MG63 (cell line): ENCODE data around the gene RCOR2. TPM values are rescaled to one million over a fixed set of nuclear protein-coding genes. Genes with fewer than 3 reads are reported as not detected.
A peak's percentile ranks its signal among the peaks of the same experiment; 100 is the strongest.
"Not testable (repeated sequence)": the region's sequence is repeated elsewhere in the genome, so short reads cannot be mapped to it uniquely, and the experiment has no call there.

Experiments used
- DNase-seq: peaks from one replicate; pipeline ENCODE4 v3.0.0-alpha.2; 2020
- H3K27me3 ChIP-seq: fragments of 250-450 bp; sonication (Bioruptor Pico); 2 replicates; pipeline ENCODE4 v1.5.1; 2020; ENCODE audit warnings: mild to moderate bottlenecking, moderate library complexity
- H3K36me3 ChIP-seq: fragments of 250-450 bp; sonication (Bioruptor Pico); 2 replicates; pipeline ENCODE4 v1.5.1; 2020; ENCODE audit warnings: mild to moderate bottlenecking, moderate library complexity
- H3K4me3 ChIP-seq: fragments of 250-450 bp; sonication (Bioruptor Pico); 2 replicates; pipeline ENCODE4 v1.5.1; 2020; ENCODE audit warnings: mild to moderate bottlenecking, moderate library complexity
- H3K9me3 ChIP-seq: fragments of 250-450 bp; sonication (Bioruptor Pico); 2 replicates; pipeline ENCODE4 v1.5.1; 2020; ENCODE audit warnings: mild to moderate bottlenecking, moderate library complexity
- total RNA-seq: library from RNA; depleted of rRNA; stranded (reverse); fragments of >200 nt; shearing (Covaris generic); gene quantifications from 2 replicates; pipeline ENCODE4 v1.2.3, GENCODE V29; 2014; ENCODE audit warnings: low replicate concordance

The RCOR2 gene
- total RNA-seq, 1 experiment from 2014 or later = 0.03 TPM

GRCh38 chr11:63876616-63877015 lies 40.3 kb downstream of the RCOR2 start:
- DNase-seq = no peak
- Histone ChIP-seq H3K4me3 (no peak overlapping the region), H3K27me3 (no peaks in the 10 kb centered on the region), H3K36me3 (peaks cover 6% of the 10 kb centered on the region; the same call in 1 of the 2 replicates), H3K9me3 (no peaks in the 10 kb centered on the region)

DNA sequence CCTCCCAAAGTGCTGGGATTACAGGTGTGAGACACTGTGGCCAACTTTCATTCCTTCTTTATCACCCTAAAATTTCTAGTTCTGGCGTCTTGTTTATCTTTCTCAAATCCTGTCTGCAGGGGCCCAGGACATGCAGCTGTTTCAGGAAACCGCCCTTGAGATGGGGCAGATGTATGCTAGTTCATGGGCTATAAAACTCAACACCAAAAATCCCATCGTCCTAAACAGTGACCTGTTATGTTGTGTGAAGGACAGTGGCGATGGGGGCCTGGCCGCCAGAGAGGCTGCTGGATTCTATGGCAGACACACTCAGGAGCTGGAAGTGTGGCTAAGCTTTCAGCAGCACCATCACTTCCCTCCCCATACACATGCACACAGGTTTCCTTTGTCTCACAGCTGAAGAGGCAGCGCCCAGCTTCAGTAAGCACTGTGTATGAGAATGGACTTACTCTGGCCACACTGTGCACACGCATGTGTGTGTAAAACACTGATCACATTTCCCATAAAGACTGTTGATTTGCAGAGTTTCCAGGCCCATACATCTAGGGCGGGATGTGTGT lies 41.4 kb downstream of the RCOR2 start:
- Histone ChIP-seq H3K36me3 (peaks cover 6% of the 10 kb centered on the region; the same call in 1 of the 2 replicates), H3K4me3 (no peak overlapping the region), H3K9me3 (no peaks in the 10 kb centered on the region), H3K27me3 (no peaks in the 10 kb centered on the region)
- no peak for DNase-seq

GRCh38 chr11:63874511-63874910 lies 42.5 kb downstream of the RCOR2 start:
- no peaks in the 10 kb centered on the region for H3K27me3 ChIP-seq
- no peak overlapping the region for H3K4me3 ChIP-seq

GRCh38 chr11:63873311-63873710 lies 43.7 kb downstream of the RCOR2 start:
- DNase-seq = no peak
- no peaks in the 10 kb centered on the region for H3K27me3 ChIP-seq
- H3K4me3 ChIP-seq = no peak overlapping the region
- no peaks in the 10 kb centered on the region for H3K9me3 ChIP-seq
- H3K36me3 ChIP-seq = peaks cover 7% of the 10 kb centered on the region

More at GRCh38 chr11:63874511-63874910, 42.5 kb downstream of the RCOR2 start:
- no peaks in the 10 kb centered on the region for H3K9me3 ChIP-seq
- H3K36me3 ChIP-seq = peaks cover 6% of the 10 kb centered on the region; the same call in 1 of the 2 replicates
- DNase-seq = no peak

- Histone ChIP-seq H3K4me3 (no peak overlapping the region), H3K36me3 (peaks cover 7% of the 10 kb centered on the region), H3K9me3 (no peaks in the 10 kb centered on the region), H3K27me3 (no peaks in the 10 kb centered on the region)
- DNase-seq = no peak
These were observed 44.2 kb downstream of the RCOR2 start for GRCh38 chr11:63872800-63873197.

GRCh38 chr11:63871962-63872799 lies 44.8 kb downstream of the RCOR2 start:
- Histone ChIP-seq H3K36me3 (peaks cover 7% of the 10 kb centered on the region), H3K9me3 (no peaks in the 10 kb centered on the region), H3K4me3 (no peak overlapping the region), H3K27me3 (no peaks in the 10 kb centered on the region)
- peak; percentile 87 for DNase-seq

DNA sequence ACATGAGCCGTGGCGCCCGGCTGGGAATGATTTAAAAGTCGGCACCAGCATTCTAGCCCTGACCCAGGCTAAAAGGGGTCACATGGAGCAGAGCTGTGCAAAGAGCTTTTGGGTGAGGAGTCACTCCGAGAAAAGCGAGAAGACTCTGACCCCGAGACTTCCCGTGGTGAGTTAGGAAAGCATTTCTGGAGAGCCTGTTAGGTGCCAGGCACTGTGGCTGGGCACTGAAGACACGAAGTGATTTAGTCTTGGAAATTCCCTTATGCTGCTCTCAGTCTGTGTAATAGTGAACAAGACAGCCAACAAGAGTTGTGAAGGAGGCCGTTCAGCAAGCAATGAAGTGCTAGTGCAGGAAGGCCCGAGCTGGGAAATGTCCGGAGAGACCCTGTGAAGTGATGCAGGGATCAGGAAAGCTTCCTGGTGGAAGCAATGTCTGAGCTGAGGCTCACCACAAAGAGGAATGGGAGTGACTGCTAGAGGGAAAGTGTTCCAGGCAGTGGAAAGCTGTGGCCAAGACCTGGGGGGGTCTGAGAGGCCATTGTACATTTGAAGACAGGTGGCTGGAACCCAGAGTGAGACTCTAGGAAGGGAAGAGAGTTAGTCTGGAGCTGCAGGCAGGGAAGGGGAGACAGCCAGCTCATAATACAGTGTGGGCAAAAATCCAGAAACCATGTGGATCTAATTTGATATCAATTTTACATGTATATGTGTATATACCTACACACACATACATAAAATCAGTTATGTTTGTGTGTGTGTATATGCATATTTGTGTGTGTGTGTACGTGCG lies 46.4 kb downstream of the RCOR2 start:
- DNase-seq = no peak
- H3K36me3 ChIP-seq = peaks cover 11% of the 10 kb centered on the region
- H3K27me3 ChIP-seq = no peaks in the 10 kb centered on the region
- H3K4me3 ChIP-seq = no peak overlapping the region
- H3K9me3 ChIP-seq = no peaks in the 10 kb centered on the region

DNA sequence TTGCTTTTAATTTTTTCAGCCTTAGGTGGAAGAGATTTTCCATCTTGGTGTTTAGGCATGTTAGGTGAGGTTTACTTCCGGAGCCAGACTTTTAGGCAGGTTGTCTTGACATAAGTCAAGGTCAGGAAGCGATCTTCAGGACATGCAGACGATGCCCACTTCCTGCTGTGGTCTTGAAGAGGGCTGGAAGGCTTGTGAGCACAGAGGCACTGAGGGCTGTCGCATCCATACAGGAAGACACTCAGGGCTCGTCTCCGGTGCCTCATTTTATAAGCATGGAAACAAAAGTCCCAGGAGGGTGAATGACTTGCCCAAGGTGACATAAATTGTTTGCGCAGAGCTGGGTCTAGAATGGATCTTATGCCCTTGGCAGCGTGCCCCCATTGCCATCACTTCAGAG lies 47.3 kb downstream of the RCOR2 start:
- no peaks in the 10 kb centered on the region for H3K27me3 ChIP-seq
- H3K4me3 ChIP-seq = no peak overlapping the region
- no peak for DNase-seq
- H3K9me3 ChIP-seq = no peaks in the 10 kb centered on the region
- peaks cover 11% of the 10 kb centered on the region for H3K36me3 ChIP-seq

DNA sequence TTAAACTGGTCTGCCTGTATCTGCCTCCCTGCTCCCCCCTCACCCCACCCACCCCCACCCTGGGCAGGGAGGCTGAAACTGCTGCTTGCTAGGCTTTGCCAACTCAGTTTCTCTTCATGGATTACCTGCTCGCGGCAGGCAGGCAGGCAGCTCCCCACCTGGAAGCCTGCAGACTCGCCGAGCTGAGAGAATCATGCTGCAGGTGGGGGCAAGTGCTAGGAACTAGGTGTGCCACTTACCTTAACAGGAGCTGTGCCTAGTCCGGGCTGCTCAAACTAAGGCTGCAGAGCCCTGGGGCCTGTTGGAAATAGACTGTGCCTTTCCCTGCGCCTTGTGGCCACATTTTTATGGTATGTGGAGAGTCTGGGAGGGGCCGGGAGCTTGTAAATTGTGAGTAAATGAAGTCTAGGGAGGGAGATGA lies 47.8 kb downstream of the RCOR2 start:
- Histone ChIP-seq H3K4me3 (no peak overlapping the region), H3K9me3 (no peaks in the 10 kb centered on the region), H3K27me3 (no peaks in the 10 kb centered on the region), H3K36me3 (peaks cover 11% of the 10 kb centered on the region)
- DNase-seq = no peak

GRCh38 chr11:63868399-63869064 lies 48.4 kb downstream of the RCOR2 start:
- Histone ChIP-seq H3K36me3 (peaks cover 10% of the 10 kb centered on the region), H3K4me3 (no peak overlapping the region), H3K9me3 (no peaks in the 10 kb centered on the region), H3K27me3 (no peaks in the 10 kb centered on the region)
- DNase-seq = no peak

DNA sequence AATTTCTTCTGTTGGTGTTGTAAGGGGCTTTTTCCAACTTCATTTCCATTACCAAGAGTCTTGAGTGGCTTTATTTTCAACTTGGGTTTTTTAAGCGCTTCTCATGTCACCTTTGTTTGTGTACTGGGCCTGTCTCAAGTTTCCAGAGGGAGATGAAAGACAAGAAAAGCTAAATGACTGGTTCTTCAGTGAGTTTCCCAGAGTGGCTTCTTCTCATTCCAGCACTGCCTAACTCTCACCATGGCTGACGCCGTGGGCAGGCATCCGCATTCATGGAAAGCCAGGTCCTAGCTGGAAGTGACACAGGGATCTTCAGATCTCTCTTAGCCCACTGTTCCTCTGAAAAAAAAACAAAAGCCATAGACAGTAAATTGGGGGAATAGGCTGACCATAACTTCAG lies 49.5 kb downstream of the RCOR2 start:
- H3K36me3 ChIP-seq = peaks cover 8% of the 10 kb centered on the region
- H3K4me3 ChIP-seq = no peak overlapping the region
- H3K9me3 ChIP-seq = no peaks in the 10 kb centered on the region
- DNase-seq = no peak
- no peaks in the 10 kb centered on the region for H3K27me3 ChIP-seq

DNA sequence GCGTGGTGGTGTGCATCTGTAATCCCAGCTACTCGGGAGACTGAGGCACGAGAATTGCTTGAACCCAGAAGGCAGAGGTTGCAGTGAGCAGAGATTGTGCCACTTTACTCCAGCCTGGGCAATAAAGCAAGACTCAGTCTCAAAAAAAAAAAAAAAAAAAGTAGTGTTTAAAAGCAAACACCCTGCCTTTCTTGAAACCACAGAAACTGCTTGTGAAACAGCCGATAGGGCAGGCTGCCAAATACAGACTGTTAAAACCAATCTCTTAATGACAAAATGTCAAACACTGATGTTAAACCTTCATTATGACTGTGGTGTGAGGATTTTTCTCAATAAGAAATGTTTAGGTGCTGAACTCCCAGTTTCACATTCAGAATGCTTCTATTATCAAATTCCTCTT lies 50.8 kb downstream of the RCOR2 start:
- Histone ChIP-seq H3K27me3 (no peaks in the 10 kb centered on the region), H3K36me3 (peaks cover 12% of the 10 kb centered on the region), H3K4me3 (no peak overlapping the region), H3K9me3 (no peaks in the 10 kb centered on the region)
- DNase-seq = no peak

DNA sequence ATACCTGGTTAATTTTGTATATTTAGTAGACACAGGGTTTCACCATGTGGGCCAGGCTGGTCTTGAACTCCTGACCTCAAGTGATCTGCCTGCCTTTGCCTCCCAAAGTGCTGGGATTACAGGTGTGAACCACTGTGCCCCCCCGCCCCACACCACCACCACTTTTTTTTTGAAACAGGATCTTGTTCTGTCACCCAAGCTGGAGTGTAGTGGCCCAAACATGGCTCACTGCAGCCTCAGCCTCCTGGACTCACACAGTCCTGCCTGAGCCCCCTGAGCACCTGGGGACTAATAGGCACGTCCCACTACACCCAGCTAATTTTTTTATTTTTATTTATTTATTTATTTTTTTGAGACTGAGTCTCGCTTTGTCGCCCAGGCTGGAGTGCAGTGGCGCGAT lies 53.3 kb downstream of the RCOR2 start:
- not testable (repeated sequence) for H3K9me3 ChIP-seq, H3K4me3 ChIP-seq, H3K27me3 ChIP-seq, DNase-seq, H3K36me3 ChIP-seq

GRCh38 chr11:63862923-63863322 lies 54.0 kb downstream of the RCOR2 start:
- DNase-seq = no peak
- Histone ChIP-seq H3K27me3 (no peaks in the 10 kb centered on the region), H3K36me3 (peaks cover 7% of the 10 kb centered on the region), H3K4me3 (no peak overlapping the region), H3K9me3 (no peaks in the 10 kb centered on the region)
